OCI-LY3 (cell line): ENCODE measurements around the gene S100A16.

Experiments used
- H2AFZ ChIP-seq: fragments of 200-600, 300-600 bp; shearing (Covaris generic); 2 replicates; pipeline ENCODE4 v1.6.0; 2014; ENCODE audit warnings: antibody characterized with exemption, low read depth, low read length
- H3K27ac ChIP-seq: fragments of 200-600, 300-600 bp; sonication (generic); 2 replicates; pipeline ENCODE4 v1.5.1; 2014; ENCODE audit warnings: mild to moderate bottlenecking, low read length, moderate library complexity, mixed read lengths
- H3K27me3 ChIP-seq: fragments of 200-600, 300-600 bp; sonication (generic); 2 replicates; pipeline ENCODE4 v1.6.1; 2014; ENCODE audit warnings: low read depth, low read length, mixed read lengths
- H3K36me3 ChIP-seq: fragments of 200-600, 300-600 bp; sonication (generic); replicated peaks from 2 replicates; pipeline ENCODE3; 2014; ENCODE audit warnings: low read depth, low read length, mixed read lengths
- H3K4me1 ChIP-seq: fragments of 300-600, 200-600 bp; sonication (generic); 2 replicates; pipeline ENCODE4 v1.6.1; 2014; ENCODE audit warnings: low read length, mixed read lengths
- H3K4me2 ChIP-seq: fragments of 200-600, 300-600 bp; sonication (generic); 2 replicates; pipeline ENCODE4 v1.6.1; 2014; ENCODE audit warnings: low read length, mixed read lengths
- H3K4me3 ChIP-seq: fragments of 300-600, 200-600 bp; sonication (generic); 2 replicates; pipeline ENCODE4 v1.5.1; 2014; ENCODE audit warnings: antibody characterized with exemption, mild to moderate bottlenecking, low read length, moderate library complexity
- H3K79me2 ChIP-seq: fragments of 300-600, 200-600 bp; shearing (Covaris generic); 2 replicates; pipeline ENCODE4 v1.6.1; 2014; ENCODE audit warnings: mild to moderate bottlenecking, low read length, mixed read lengths
- H3K9ac ChIP-seq: fragments of 300-600, 200-600 bp; shearing (Covaris generic); 2 replicates; pipeline ENCODE4 v1.6.0; 2014; ENCODE audit warnings: mild to moderate bottlenecking, low read length, moderate library complexity
- H3K9me3 ChIP-seq: fragments of 200-600, 300-600 bp; shearing (Covaris generic); 2 replicates; pipeline ENCODE4 v1.6.1; 2014; ENCODE audit warnings: low read length, mixed read lengths; ENCODE audit not compliant: insufficient read depth
- H4K20me1 ChIP-seq: fragments of 200-600, 300-600 bp; sonication (generic); 2 replicates; pipeline ENCODE4 v1.6.1; 2016; ENCODE audit warnings: low read length, mixed read lengths; ENCODE audit not compliant: insufficient read depth
- CTCF ChIP-seq: fragments of 200-600, 300-600 bp; sonication (generic); IDR thresholded peaks from 2 replicates; pipeline ENCODE4 v1.5.1; 2014; ENCODE audit warnings: antibody characterized with exemption, low read length, low read depth
- EZH2phosphoT487 ChIP-seq: fragments of 200-600 bp; shearing (Covaris generic); IDR thresholded peaks from 2 replicates; pipeline ENCODE4 v1.6.1; 2018; ENCODE audit warnings: antibody characterized with exemption, mixed run types, low read depth

S100A16 gene

GRCh38 chr1:153612755-153613331 lies at the start of gene S100A16:
TSS of gene S100A16 (minus strand) at chr1:153613137. CDS start at chr1:153608151, 4,986 bp downstream.
- H3K36me3 ChIP-seq, result no peaks in the 10 kb centered on the region
- H3K4me1 ChIP-seq, result peaks cover 30% of the 10 kb centered on the region
- no peaks in the 10 kb centered on the region for H3K9me3 ChIP-seq
- H3K4me3 ChIP-seq, result no peak within 1 kb of the TSS
- H3K9ac ChIP-seq, result no peak within 1 kb of the TSS
- no peak within 1 kb of the TSS for H2AFZ ChIP-seq
- no peaks in the 10 kb centered on the region for H4K20me1 ChIP-seq
- no peak within 1 kb of the TSS for H3K27ac ChIP-seq
- no peaks in the 10 kb centered on the region for H3K79me2 ChIP-seq
- H3K27me3 ChIP-seq, result no peaks in the 10 kb centered on the region
- TF ChIP-seq CTCF, result no peak
- TF ChIP-seq EZH2phosphoT487, result no peak
- H3K4me2 ChIP-seq, result no peak within 1 kb of the TSS

GRCh38 chr1:153662269-153662668 lies 49.3 kb upstream of the S100A16 start:
- no peaks in the 10 kb centered on the region for H3K27me3 ChIP-seq
- H2AFZ ChIP-seq, result no peak overlapping the region
- H3K9ac ChIP-seq, result no peak overlapping the region
- peaks cover 57% of the 10 kb centered on the region for H3K36me3 ChIP-seq
- no peak for TF ChIP-seq CTCF
- no peak overlapping the region for H3K4me2 ChIP-seq
- H3K4me1 ChIP-seq, result peaks cover 13% of the 10 kb centered on the region
- no peaks in the 10 kb centered on the region for H4K20me1 ChIP-seq
- no peak overlapping the region for H3K27ac ChIP-seq
- H3K9me3 ChIP-seq, result no peaks in the 10 kb centered on the region
- H3K79me2 ChIP-seq, result peaks cover 16% of the 10 kb centered on the region
- no peak overlapping the region for H3K4me3 ChIP-seq

GRCh38 chr1:153661111-153661708 lies 48.3 kb upstream of the S100A16 start:
- Histone ChIP-seq H3K4me1 (peaks cover 13% of the 10 kb centered on the region), H3K27ac (no peak overlapping the region), H3K4me3 (no peak overlapping the region), H4K20me1 (no peaks in the 10 kb centered on the region), H3K9me3 (no peaks in the 10 kb centered on the region), H3K27me3 (no peaks in the 10 kb centered on the region), H3K36me3 (peaks cover 51% of the 10 kb centered on the region), H3K4me2 (no peak overlapping the region), H2AFZ (no peak overlapping the region), H3K9ac (no peak overlapping the region), H3K79me2 (peaks cover 16% of the 10 kb centered on the region)
- TF ChIP-seq CTCF (no peak), EZH2phosphoT487 (no peak)

GRCh38 chr1:153659656-153660055 lies 46.7 kb upstream of the S100A16 start:
- Histone ChIP-seq H3K4me3 (peak overlapping the region; percentile 83), H3K9me3 (no peaks in the 10 kb centered on the region), H3K27ac (no peak overlapping the region), H3K9ac (peak overlapping the region; percentile 80), H4K20me1 (no peaks in the 10 kb centered on the region), H3K79me2 (peaks cover 16% of the 10 kb centered on the region), H3K4me1 (peaks cover 13% of the 10 kb centered on the region), H3K4me2 (peak overlapping the region; percentile 76), H2AFZ (no peak overlapping the region), H3K27me3 (no peaks in the 10 kb centered on the region), H3K36me3 (peaks cover 39% of the 10 kb centered on the region)
- TF ChIP-seq CTCF (no peak), EZH2phosphoT487 (no peak)
